ENCODE data around the gene HLA-DMB. TPM values are rescaled to one million over a fixed set of nuclear protein-coding genes. Genes with fewer than 3 reads are reported as not detected.

HLA-DMB gene
- total and polyA plus RNA-seq, 4 donors: 2.8 to 13.1 (median 7.7) TPM

DNA sequence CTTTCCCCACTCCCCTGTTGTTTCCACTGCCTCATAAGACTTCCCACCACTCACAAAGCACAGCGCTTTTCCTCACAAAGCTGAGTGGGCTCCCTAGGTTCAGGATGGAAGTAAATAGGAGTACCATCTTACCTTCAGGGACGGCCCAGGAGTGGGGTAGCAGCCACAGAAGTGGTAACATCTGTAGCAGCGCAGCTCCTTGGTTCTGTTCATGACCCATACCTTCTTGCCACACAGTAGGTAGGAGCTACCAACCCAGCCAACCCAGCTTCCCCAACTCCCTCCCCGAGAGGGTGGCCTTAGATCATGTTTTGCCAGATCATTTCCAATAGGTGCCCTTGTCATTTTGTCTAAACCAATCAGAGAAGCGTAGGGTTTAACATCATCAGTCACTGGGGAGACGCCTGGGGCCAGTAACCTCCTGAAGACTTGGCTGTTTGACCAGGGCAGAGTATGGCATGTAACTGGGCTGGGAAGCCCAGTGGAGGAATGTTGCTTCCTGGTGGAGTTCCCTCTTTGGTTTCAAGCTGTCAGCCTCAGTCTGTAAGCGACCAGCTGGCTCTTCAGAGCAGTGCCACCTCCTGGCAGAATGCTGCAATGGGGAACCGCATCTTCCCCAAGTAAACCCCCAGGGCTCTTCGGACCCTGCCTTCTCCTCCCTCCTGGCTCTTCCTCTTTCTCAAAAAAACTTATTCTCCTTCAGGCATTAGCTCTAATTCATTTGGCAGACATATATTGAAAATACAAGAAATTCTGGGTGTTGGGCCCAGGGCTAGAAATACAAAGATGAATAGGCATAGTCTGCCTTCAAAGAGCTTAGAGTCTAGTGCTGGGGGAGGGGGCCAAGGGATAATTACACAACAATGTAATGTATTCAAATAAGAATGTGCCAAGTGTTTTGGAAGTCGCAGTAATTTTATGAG lies 12.2 kb upstream of the HLA-DMB start, which contains the start of gene HLA-DMA (continued):
- TF ChIP-seq FOXA1 (IDR thresholded peaks at IDR 0.05): no peak
- TF ChIP-seq, protein P1, sequence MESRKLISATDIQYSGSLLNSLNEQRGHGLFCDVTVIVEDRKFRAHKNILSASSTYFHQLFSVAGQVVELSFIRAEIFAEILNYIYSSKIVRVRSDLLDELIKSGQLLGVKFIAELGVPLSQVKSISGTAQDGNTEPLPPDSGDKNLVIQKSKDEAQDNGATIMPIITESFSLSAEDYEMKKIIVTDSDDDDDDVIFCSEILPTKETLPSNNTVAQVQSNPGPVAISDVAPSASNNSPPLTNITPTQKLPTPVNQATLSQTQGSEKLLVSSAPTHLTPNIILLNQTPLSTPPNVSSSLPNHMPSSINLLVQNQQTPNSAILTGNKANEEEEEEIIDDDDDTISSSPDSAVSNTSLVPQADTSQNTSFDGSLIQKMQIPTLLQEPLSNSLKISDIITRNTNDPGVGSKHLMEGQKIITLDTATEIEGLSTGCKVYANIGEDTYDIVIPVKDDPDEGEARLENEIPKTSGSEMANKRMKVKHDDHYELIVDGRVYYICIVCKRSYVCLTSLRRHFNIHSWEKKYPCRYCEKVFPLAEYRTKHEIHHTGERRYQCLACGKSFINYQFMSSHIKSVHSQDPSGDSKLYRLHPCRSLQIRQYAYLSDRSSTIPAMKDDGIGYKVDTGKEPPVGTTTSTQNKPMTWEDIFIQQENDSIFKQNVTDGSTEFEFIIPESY (IDR thresholded peaks at IDR 0.05): no peak
- TF ChIP-seq FOXA2 (IDR thresholded peaks at IDR 0.05): no peak
- TF ChIP-seq JUND (IDR thresholded peaks at IDR 0.05): peak in 1 of 2 donors; percentile 12
- peak; percentile 36 for TF ChIP-seq YY1 (IDR thresholded peaks at IDR 0.05)
- TF ChIP-seq, protein P2, sequence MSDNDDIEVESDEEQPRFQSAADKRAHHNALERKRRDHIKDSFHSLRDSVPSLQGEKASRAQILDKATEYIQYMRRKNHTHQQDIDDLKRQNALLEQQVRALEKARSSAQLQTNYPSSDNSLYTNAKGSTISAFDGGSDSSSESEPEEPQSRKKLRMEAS (IDR thresholded peaks at IDR 0.05): peak; percentile 43
- TF ChIP-seq HNF4A (conservative IDR thresholded peaks at IDR 0.05): peak in 1 of 2 donors; percentile 28
- peak; percentile 78 to 83 for TF ChIP-seq RAD21 (IDR thresholded peaks at IDR 0.05)

DNA sequence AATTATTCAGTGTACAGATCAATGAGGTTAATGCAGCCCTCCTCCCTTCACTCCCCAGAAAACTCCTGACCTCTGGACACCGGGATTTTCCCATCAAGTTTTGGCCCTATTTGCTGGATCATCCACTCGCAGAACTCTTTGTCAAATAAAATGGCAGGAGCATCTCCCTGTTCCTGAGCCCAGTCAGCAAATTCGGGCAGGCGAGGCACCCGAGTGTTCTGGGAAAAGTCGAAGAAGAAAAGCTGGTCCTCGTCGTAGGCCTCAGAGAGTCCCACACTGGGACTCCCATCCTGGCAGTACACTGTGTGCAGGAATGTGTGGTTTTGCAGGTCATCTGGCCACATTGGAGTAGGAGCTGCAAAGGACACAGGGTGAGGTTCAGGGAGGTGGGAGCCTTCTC lies 9.6 kb upstream of the HLA-DMB start:
- no peak overlapping the region for H3K27ac ChIP-seq (ENCODE audit: low read depth in 1 of 2, low read length in 2 of 2)
- peaks cover 0 to 4% (median 1%) of the 10 kb centered on the region in 4 donors for H3K4me1 ChIP-seq (ENCODE audit: control insufficient read depth in 4 of 4, insufficient read depth in 4 of 4, low read length in 3 of 4)
- no peaks in the 10 kb centered on the region for H3K36me3 ChIP-seq (ENCODE audit: control insufficient read depth in 4 of 4, insufficient read depth in 3 of 4, low read depth in 1 of 4, low read length in 3 of 4)
- WGBS: 83% methylated on average over 8 of the region's 8 CpGs
- TF ChIP-seq GABPA (IDR thresholded peaks at IDR 0.05 in 1 of 2, conservative IDR thresholded peaks at IDR 0.05 in 1 of 2) (no peak), JUND (IDR thresholded peaks at IDR 0.05) (no peak), NR2F2 (IDR thresholded peaks at IDR 0.05) (no peak), TAF1 (conservative IDR thresholded peaks at IDR 0.05) (no peak), HNF4G (IDR thresholded peaks at IDR 0.05) (no peak), HNF4A (conservative IDR thresholded peaks at IDR 0.05) (no peak), FOXA2 (IDR thresholded peaks at IDR 0.05) (no peak), YY1 (IDR thresholded peaks at IDR 0.05) (no peak), CTCF (IDR thresholded peaks at IDR 0.05; ENCODE audit: low read depth, low read length, missing input control) (no peak), EGR1 (IDR thresholded peaks at IDR 0.05; ENCODE audit: low read depth in 2 of 2) (no peak), FOXA1 (IDR thresholded peaks at IDR 0.05) (no peak), RAD21 (IDR thresholded peaks at IDR 0.05) (no peak), SP1 (IDR thresholded peaks at IDR 0.05) (no peak), REST (IDR thresholded peaks at IDR 0.05) (no peak), RXRA (IDR thresholded peaks at IDR 0.05) (no peak), ATF3 (IDR thresholded peaks at IDR 0.05) (no peak)
- TF ChIP-seq, protein P2 (IDR thresholded peaks at IDR 0.05): no peak
- TF ChIP-seq, protein P1 (IDR thresholded peaks at IDR 0.05): no peak
- DNase-seq (ENCODE audit: low spot score): no peak
- no peaks in the 10 kb centered on the region for H3K9me3 ChIP-seq (ENCODE audit: control insufficient read depth in 4 of 4, low read length in 3 of 4)
- H3K27me3 ChIP-seq (ENCODE audit: control insufficient read depth in 4 of 4, insufficient read depth in 4 of 4, low read length in 3 of 4): no peaks in the 10 kb centered on the region
- H3K4me3 ChIP-seq (ENCODE audit: low read depth in 1 of 3, low read length in 3 of 3): no peak overlapping the region
- H3K9ac ChIP-seq (ENCODE audit: low read depth in 1 of 2, low read length in 2 of 2): no peak overlapping the region

Data from liver (tissue), 9 donors.